Fibroblast of the aortic adventitia (primary cell): ENCODE results near the gene LDLRAD3. TPM values are rescaled to one million over a fixed set of nuclear protein-coding genes. Genes with fewer than 3 reads are reported as not detected.

Experiments
- DNase-seq: peaks from one replicate; pipeline ENCODE4 v3.0.0-alpha.2; 2010; ENCODE audit warnings: low read depth
- H3K4me3 ChIP-seq: 2 replicates; pipeline ENCODE4 v1.5.1; 2011; ENCODE audit warnings: low read depth, mild to moderate bottlenecking, control low read depth, low read length, moderate library complexity
- total RNA-seq: library from RNA; depleted of rRNA; stranded (reverse); fragments of >200 nt; gene quantifications from 2 replicates; pipeline ENCODE4 v1.2.3, GENCODE V29; 2012; ENCODE audit warnings: low replicate concordance
- TF ChIP-seq, protein P1 (sequence below): IDR thresholded peaks from 2 replicates; pipeline ENCODE4 v1.5.1; 2011; ENCODE audit warnings: mild to moderate bottlenecking, low read length, control low read depth, inconsistent platforms; ENCODE audit not compliant: insufficient read depth

LDLRAD3 gene
- total RNA-seq, 1 donor, result 10.8 TPM

GRCh38 chr11:36237391-36237790 is 293.5 kb downstream of the LDLRAD3 start:
- H3K4me3 ChIP-seq, result no peak overlapping the region
- DNase-seq, result no peak
- TF ChIP-seq, protein P1, sequence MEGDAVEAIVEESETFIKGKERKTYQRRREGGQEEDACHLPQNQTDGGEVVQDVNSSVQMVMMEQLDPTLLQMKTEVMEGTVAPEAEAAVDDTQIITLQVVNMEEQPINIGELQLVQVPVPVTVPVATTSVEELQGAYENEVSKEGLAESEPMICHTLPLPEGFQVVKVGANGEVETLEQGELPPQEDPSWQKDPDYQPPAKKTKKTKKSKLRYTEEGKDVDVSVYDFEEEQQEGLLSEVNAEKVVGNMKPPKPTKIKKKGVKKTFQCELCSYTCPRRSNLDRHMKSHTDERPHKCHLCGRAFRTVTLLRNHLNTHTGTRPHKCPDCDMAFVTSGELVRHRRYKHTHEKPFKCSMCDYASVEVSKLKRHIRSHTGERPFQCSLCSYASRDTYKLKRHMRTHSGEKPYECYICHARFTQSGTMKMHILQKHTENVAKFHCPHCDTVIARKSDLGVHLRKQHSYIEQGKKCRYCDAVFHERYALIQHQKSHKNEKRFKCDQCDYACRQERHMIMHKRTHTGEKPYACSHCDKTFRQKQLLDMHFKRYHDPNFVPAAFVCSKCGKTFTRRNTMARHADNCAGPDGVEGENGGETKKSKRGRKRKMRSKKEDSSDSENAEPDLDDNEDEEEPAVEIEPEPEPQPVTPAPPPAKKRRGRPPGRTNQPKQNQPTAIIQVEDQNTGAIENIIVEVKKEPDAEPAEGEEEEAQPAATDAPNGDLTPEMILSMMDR, result no peak

DNA sequence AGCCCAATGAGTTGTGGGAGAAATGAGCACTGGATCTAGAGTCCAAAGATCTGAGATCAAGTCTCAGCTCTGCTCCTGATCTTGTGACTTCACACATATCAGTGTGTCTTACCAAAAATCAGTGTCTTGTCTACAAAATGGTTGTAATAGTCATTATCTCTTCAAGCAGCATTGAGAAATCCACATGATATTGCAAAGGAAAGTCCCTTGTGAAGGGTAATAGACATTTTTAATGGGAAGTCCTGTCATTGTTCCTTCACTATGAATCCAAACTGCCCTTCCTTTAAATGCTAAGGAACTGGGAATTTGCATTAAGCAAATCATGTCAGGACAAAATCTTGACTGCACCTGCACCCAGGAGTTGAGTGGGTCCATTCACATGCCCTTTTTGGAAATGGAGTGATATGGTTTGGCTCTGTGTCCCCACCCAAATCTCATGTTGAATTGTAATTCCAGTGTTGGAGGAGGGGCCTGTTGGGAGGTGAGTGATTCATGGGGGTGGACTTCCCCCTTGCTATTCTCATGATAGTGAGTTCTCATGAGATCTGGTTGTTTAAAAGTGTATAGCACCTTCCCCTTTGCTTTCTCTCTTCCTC is 294.3 kb downstream of the LDLRAD3 start:
- TF ChIP-seq, protein P1, result no peak
- no peak for DNase-seq
- no peak overlapping the region for H3K4me3 ChIP-seq

- DNase-seq, result no peak
Measured at GRCh38 chr11:36238881-36239280, 295.0 kb downstream of the LDLRAD3 start.

DNA sequence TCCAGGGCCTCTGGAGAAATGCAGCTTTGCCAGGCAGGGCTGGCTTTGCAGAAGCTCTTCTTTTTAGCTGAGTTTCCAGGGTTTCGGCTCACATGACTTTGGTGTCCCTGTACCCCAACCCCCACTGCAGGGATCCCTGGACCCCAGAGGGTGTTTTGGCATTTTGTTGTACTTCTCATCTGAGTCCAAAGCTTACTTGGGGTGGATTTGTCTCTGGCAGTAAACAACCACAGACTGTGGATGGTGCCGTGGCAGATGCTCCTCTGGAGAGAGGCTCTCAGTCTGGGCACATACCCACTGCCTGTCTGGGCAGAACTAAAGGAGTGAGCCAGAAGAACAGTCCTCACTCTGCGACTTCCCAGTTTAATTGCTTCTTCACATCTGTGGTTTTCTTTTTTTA is 295.8 kb downstream of the LDLRAD3 start:
- no peak overlapping the region for H3K4me3 ChIP-seq
- DNase-seq, result no peak
- TF ChIP-seq, protein P1, result no peak

More at GRCh38 chr11:36238881-36239280, 295.0 kb downstream of the LDLRAD3 start:
- TF ChIP-seq, protein P1, result no peak
- H3K4me3 ChIP-seq, result no peak overlapping the region

DNA sequence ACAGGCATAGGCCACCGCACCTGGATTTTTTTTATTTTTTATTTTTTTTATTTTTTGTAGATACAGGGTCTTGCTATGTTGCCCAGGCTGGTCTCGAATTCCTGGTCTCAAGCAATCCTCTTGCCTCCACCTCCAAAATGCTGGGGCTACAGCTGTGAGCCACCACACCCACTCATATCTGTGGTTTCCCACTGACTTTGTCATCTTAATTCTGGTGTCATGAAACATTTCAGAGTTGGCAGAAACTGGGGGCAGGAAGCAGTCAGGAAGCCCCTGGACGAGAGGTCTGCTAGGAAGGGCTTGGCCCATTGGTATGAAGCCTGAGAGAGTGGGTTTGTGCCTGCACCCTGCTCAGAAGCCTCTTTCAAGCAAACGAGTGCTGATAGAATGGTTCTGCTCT is 296.3 kb downstream of the LDLRAD3 start:
- TF ChIP-seq, protein P1, result no peak
- H3K4me3 ChIP-seq, result no peak overlapping the region
- no peak for DNase-seq

DNA sequence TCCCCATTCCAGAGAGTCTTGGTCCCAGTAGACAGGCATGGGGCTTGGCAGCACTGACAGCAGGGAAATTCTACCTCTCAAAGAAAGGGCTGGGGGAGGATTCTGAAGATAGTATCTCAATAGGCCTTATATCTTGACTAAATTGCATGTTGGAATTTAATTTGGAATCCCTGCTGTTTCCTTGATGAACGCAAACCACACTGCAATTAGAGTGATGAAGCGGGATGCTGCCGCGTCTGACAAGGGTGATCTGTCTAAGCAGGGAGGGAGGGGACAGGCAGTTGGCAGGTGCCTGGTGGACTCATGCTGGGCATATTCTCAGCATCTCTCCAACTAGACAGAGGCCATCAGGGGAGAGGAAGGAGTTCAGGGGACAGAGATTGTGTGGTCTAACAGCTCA is 296.9 kb downstream of the LDLRAD3 start:
- TF ChIP-seq, protein P1, result no peak
- no peak overlapping the region for H3K4me3 ChIP-seq
- DNase-seq, result no peak

GRCh38 chr11:36241497-36241896 is 297.6 kb downstream of the LDLRAD3 start:
- no peak overlapping the region for H3K4me3 ChIP-seq
- DNase-seq, result no peak
- TF ChIP-seq, protein P1, result no peak
